HepG2 (cell line): ENCODE data around the gene CEBPA. TPM values are rescaled to one million over a fixed set of nuclear protein-coding genes. Genes with fewer than 3 reads are reported as not detected.
A peak's percentile ranks its signal among the peaks of the same experiment; 100 is the strongest.

ENCODE experiments used
- PRDM10 ChIP-seq: sonication (generic); formaldehyde crosslinking; IDR thresholded peaks from 2 replicates; pipeline ENCODE4 v1.4.0; 2020; ENCODE audit warnings: low read depth, missing genetic modification reagents
- SETDB1 ChIP-seq: sonication (generic); formaldehyde crosslinking; IDR thresholded peaks from 2 replicates; pipeline ENCODE4 v1.5.1; 2020; ENCODE audit warnings: missing genetic modification reagents, mild to moderate bottlenecking, borderline replicate concordance
- ZBTB38 ChIP-seq: sonication (generic); formaldehyde crosslinking; IDR thresholded peaks from 2 replicates; pipeline ENCODE4 v1.5.1; 2020; ENCODE audit warnings: mild to moderate bottlenecking, missing genetic modification reagents
- ZBTB40 ChIP-seq, 2 experiments: fragments of 450-650 bp in 1 of 2; sonication (generic) in 1 of 2; formaldehyde crosslinking in 1 of 2; IDR thresholded peaks; 2 replicates each; pipeline versions ENCODE4 v1.6.1 to v1.8.0; 2016 to 2022; ENCODE audit warnings: antibody characterized with exemption in 1 of 2, mild to moderate bottlenecking in 1 of 2, missing genetic modification reagents in 1 of 2
- ZNF333 ChIP-seq: sonication (generic); formaldehyde crosslinking; IDR thresholded peaks from 2 replicates; pipeline ENCODE4 v1.4.0; 2020; ENCODE audit warnings: mild to moderate bottlenecking, missing genetic modification reagents, borderline replicate concordance
- ZNF530 ChIP-seq: sonication (generic); formaldehyde crosslinking; IDR thresholded peaks from 2 replicates; pipeline ENCODE4 v1.5.0; 2020; ENCODE audit warnings: low read depth, mild to moderate bottlenecking, missing genetic modification reagents
- ZNF550 ChIP-seq: sonication (generic); formaldehyde crosslinking; IDR thresholded peaks from 2 replicates; pipeline ENCODE4 v1.4.0; 2020; ENCODE audit warnings: mild to moderate bottlenecking, missing genetic modification reagents, borderline replicate concordance
- ZNF619 ChIP-seq: sonication (generic); formaldehyde crosslinking; IDR thresholded peaks from 2 replicates; pipeline ENCODE4 v1.4.0; 2020; ENCODE audit warnings: mild to moderate bottlenecking, missing genetic modification reagents
- ZNF687 ChIP-seq: sonication (generic); formaldehyde crosslinking; IDR thresholded peaks from 2 replicates; pipeline ENCODE4 v1.5.1; 2020; ENCODE audit warnings: mild to moderate bottlenecking, missing genetic modification reagents, moderate library complexity
- polyA plus RNA-seq, 8 experiments: library from polyadenylated mRNA; depleted of rRNA in 3 of 8; stranded (reverse) in 7 of 8; unstranded in 1 of 8; fragments of >200 nt; fragmentation: Illumina TruSeq in 4 of 8; extraction: Trizol in 4 of 8; gene quantifications; 2 replicates each; pipeline versions ENCODE4 v1.2.1 to v1.2.3, GENCODE V29; 2011 to 2016; ENCODE audit warnings: low read depth in 4 of 8, missing spikeins in 1 of 8, mixed read lengths in 1 of 8; ENCODE audit not compliant: insufficient read depth in 1 of 8
- total RNA-seq, 5 experiments: library from RNA; depleted of rRNA; stranded (reverse); fragments of >200 nt; fragmentation: Illumina TruSeq; extraction: Trizol; gene quantifications; 2 replicates each; pipeline ENCODE4 v1.2.3, GENCODE V29; 2016; ENCODE audit warnings: low read depth in 1 of 5

The CEBPA gene
- total and polyA plus RNA-seq, 2 of the 13 experiments (the other 11 are each of a cell fraction or from before 2014, with no cell fraction given): 24.8 to 103 TPM

DNA sequence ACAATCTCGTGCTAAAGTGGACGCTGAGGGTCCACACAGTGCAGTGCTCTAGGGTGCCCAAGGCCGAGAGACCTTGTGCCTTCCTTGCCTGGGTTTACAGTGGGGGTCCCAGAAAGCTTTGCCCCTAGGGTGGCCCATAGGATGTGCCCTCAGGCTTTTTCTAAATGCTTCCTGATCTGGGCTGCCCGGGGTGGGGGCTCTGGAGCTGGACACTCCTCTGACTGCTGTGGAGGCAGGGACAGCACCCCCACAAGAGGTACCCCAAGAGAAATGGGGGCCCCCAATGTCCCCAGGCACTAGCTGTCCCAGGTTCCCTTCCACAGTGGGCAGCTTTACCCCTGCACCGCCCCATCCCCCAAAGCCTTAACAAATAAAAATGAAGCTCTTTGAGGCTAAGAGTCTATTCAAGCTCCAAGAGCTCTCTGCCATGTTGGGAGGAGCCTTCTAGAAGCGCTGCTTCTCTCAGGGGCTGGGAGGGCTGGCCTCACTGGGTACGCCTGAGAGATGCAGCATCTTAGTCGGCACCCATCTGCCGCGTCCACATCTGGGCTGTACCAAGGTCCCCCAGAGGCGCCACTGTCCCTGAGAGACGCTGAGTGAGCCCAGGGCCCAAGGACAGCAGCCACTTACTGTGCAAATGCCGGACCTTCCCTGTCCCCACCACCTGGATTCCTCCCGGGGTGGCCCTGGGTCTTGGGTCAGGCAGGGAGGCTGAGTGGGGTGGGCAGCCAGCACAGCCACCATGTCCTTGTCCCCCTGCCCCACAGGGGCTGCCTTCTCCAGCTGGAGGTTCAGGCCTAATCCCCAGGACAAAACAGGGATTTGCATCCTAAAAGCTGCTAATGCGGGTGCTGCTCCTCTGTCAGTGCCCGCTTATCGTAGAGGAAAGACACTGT is 27.4 kb downstream of the CEBPA start (continued):
- TF ChIP-seq ZNF687 (CRISPR knock-in tag): peak; percentile 17; the same call in 1 of the 2 replicates
- no peak for TF ChIP-seq ZBTB40 (IDR thresholded peaks at IDR 0.05)
- 0 out of 2 replicates have a peak, but pooled peaks have one; percentile 49 for TF ChIP-seq ZBTB40 (CRISPR knock-in tag; IDR thresholded peaks at IDR 0.05)
- TF ChIP-seq PRDM10 (CRISPR knock-in tag): 0 out of 2 replicates have a peak, but pooled peaks have one; percentile 19
- TF ChIP-seq ZNF530: no peak
- TF ChIP-seq ZNF333 (CRISPR knock-in tag): 0 out of 2 replicates have a peak, but pooled peaks have one; percentile 19
- TF ChIP-seq ZNF619 (CRISPR knock-in tag): 0 out of 2 replicates have a peak, but pooled peaks have one; percentile 17
- TF ChIP-seq ZNF550: 0 out of 2 replicates have a peak, but pooled peaks have one; percentile 18
- peak; percentile 92 for TF ChIP-seq ZBTB38
- TF ChIP-seq SETDB1 (CRISPR knock-in tag): no peak
